Endothelial cell of umbilical vein (primary cell): Measurements from ENCODE around the gene MYZAP. TPM values are rescaled to one million over a fixed set of nuclear protein-coding genes. Genes with fewer than 3 reads are reported as not detected.

ENCODE experiments used
- BruUV-seq: library from RNA; stranded (reverse); fragments of 400-500 nt; replicated peaks from 2 replicates; lab custom pipeline; 2021; lab: Mats Ljungman, UMichigan
- CTCF ChIA-PET: fragments of 300-600, 350-600 bp; sonication (Branson Sonifier 250); formaldehyde crosslinking; loops from one replicate; lab custom pipeline; 2021; ENCODE audit warnings: antibody characterized with exemption, inconsistent platforms; lab: Charles Lee
- POLR2A ChIA-PET: fragments of 300-600, 350-600 bp; sonication (Branson Sonifier 250); formaldehyde crosslinking; loops from one replicate; lab custom pipeline; 2021; ENCODE audit warnings: antibody characterized with exemption, inconsistent platforms; lab: Charles Lee
- DNase-seq: peaks from one replicate; pipeline ENCODE4 v3.0.0-alpha.2; 2011; ENCODE audit warnings: low read depth, low spot score
- FAIRE-seq: peaks from 2 replicates; lab custom pipeline; 2011; peaks lifted over from hg19 to GRCh38; lab: Jason Lieb, UNC
- H2AFZ ChIP-seq: 2 replicates; pipeline ENCODE4 v1.6.0; 2012; ENCODE audit warnings: low read depth, low read length, control low read depth, inconsistent platforms
- H3K27ac ChIP-seq: 2 replicates; pipeline ENCODE4 v1.5.1; 2011; ENCODE audit warnings: low read depth, mild to moderate bottlenecking, control low read depth, low read length, moderate library complexity; ENCODE audit not compliant: insufficient read depth
- H3K27me3 ChIP-seq, 2 experiments: 2 replicates each; pipeline versions ENCODE4 v1.6.0 to v1.6.1; 2011; ENCODE audit warnings: low read length in 2 of 2, mixed read lengths in 1 of 2; ENCODE audit not compliant: control insufficient read depth in 2 of 2, insufficient read depth in 2 of 2
- H3K36me3 ChIP-seq, 2 experiments: 2 replicates in 1 of 2; 3 replicates in 1 of 2; pipeline ENCODE4 v1.5.1; 2011; ENCODE audit warnings: low read length in 2 of 2, mild to moderate bottlenecking in 1 of 2, moderate library complexity in 1 of 2; ENCODE audit not compliant: control insufficient read depth in 2 of 2, insufficient read depth in 2 of 2; ENCODE audit errors: extremely low read depth in 1 of 2
- H3K4me1 ChIP-seq: 3 replicates; pipeline ENCODE4 v1.5.1; 2011; ENCODE audit warnings: mild to moderate bottlenecking, low read length; ENCODE audit not compliant: control insufficient read depth, insufficient read depth; ENCODE audit errors: extremely low read depth
- H3K4me2 ChIP-seq: 2 replicates; pipeline ENCODE4 v1.6.1; 2011; ENCODE audit warnings: low read length, control low read depth, mixed read lengths; ENCODE audit not compliant: insufficient read depth
- H3K4me3 ChIP-seq, 3 experiments: fragments of 200-600 bp in 1 of 3; sonication (generic), shearing (Covaris generic) in 1 of 3; replicated peaks in 1 of 3; 2 replicates each; pipeline ENCODE4 v1.5.1; 2011 to 2016; ENCODE audit warnings: control low read depth in 3 of 3, low read length in 3 of 3, mild to moderate bottlenecking in 2 of 3, inconsistent platforms in 1 of 3, low read depth in 1 of 3, moderate library complexity in 1 of 3; ENCODE audit not compliant: insufficient read depth in 1 of 3
- H3K79me2 ChIP-seq: 2 replicates; pipeline ENCODE4 v1.6.0; 2012; ENCODE audit warnings: low read length, inconsistent platforms; ENCODE audit not compliant: control insufficient read depth, insufficient read depth
- H3K9ac ChIP-seq: replicated peaks from 2 replicates; pipeline ENCODE3; 2011; ENCODE audit warnings: low read length, control low read depth; ENCODE audit not compliant: insufficient read depth; ENCODE audit errors: extremely low read depth
- H3K9me1 ChIP-seq: replicated peaks from 3 replicates; pipeline ENCODE4 v1.6.0; 2011; ENCODE audit warnings: mild to moderate bottlenecking, low read length; ENCODE audit not compliant: control insufficient read depth, insufficient read depth; ENCODE audit errors: extremely low read depth
- H3K9me3 ChIP-seq: replicated peaks from 2 replicates; pipeline ENCODE4 v1.5.1; 2012; ENCODE audit warnings: low read length, inconsistent platforms; ENCODE audit not compliant: control insufficient read depth, insufficient read depth
- H4K20me1 ChIP-seq: replicated peaks from 2 replicates; pipeline ENCODE3; 2011; ENCODE audit warnings: mild to moderate bottlenecking, low read length; ENCODE audit not compliant: control insufficient read depth, insufficient read depth; ENCODE audit errors: extremely low read depth
- CTCF ChIP-seq, 2 donors: IDR thresholded peaks; 1 replicate in 1 of 2; 2 replicates in 1 of 2; pipeline ENCODE4 v1.5.1; 2011; ENCODE audit warnings: low read length in 2 of 2, mild to moderate bottlenecking in 2 of 2, moderate library complexity in 2 of 2, control low read depth in 1 of 2, inconsistent platforms in 1 of 2, low read depth in 1 of 2; ENCODE audit not compliant: insufficient read depth in 1 of 2; ENCODE audit errors: extremely low read depth in 1 of 2
- EZH2 ChIP-seq: IDR thresholded peaks from 2 replicates; pipeline ENCODE4 v1.6.1; 2012; ENCODE audit warnings: borderline replicate concordance, low read depth, mild to moderate bottlenecking, moderate library complexity, low read length, inconsistent platforms; ENCODE audit not compliant: severe bottlenecking
- FOS ChIP-seq: IDR thresholded peaks from 2 replicates; pipeline ENCODE4 v1.6.1; 2011; ENCODE audit warnings: mild to moderate bottlenecking, low read length, moderate library complexity, borderline replicate concordance; ENCODE audit not compliant: insufficient read depth
- GATA2 ChIP-seq: IDR thresholded peaks from 2 replicates; pipeline ENCODE4 v1.7.0; 2011; ENCODE audit warnings: low read depth, mild to moderate bottlenecking, moderate library complexity, mixed read lengths, low read length; ENCODE audit not compliant: insufficient read length, insufficient read depth
- JUN ChIP-seq: IDR thresholded peaks from 2 replicates; pipeline ENCODE4 v1.6.1; 2011; ENCODE audit warnings: borderline replicate concordance, low read depth; ENCODE audit not compliant: insufficient read length, insufficient read depth
- MAX ChIP-seq: IDR thresholded peaks from 2 replicates; pipeline ENCODE4 v1.6.1; 2011; ENCODE audit not compliant: insufficient read depth, insufficient read length
- MYC ChIP-seq: IDR thresholded peaks from one replicate; pipeline ENCODE4 v1.6.1; 2011; ENCODE audit warnings: mild to moderate bottlenecking, low read depth, low read length
- POLR2A ChIP-seq: IDR thresholded peaks from 2 replicates; pipeline ENCODE4 v1.6.1; 2012; ENCODE audit warnings: low read depth, mild to moderate bottlenecking, control low read depth, low read length
- POLR2AphosphoS5 ChIP-seq: IDR thresholded peaks from 2 replicates; pipeline ENCODE4 v1.6.1; 2012; ENCODE audit warnings: low read depth, mild to moderate bottlenecking, control low read depth, low read length, moderate library complexity; ENCODE audit not compliant: insufficient read depth
- dilution Hi-C: fragments of 300-500 bp; cut with MboI; formaldehyde crosslinking; loops from one replicate; pipeline ENCODE4 v1.15.0; 2019; ENCODE audit warnings: low sequenced_read_pairs; ENCODE audit not compliant: extremely low pct_ligation_motif_present
- intact Hi-C: fragments of 100-400 bp; cut with micrococcal nuclease; formaldehyde crosslinking; loops from one replicate; pipeline ENCODE4 v1.10.0; 2022
- polyA plus RNA-seq, 4 experiments: library from polyadenylated mRNA; depleted of rRNA in 3 of 4; stranded (reverse) in 3 of 4; unstranded in 1 of 4; fragments of >200 nt; gene quantifications; 2 replicates each; pipeline versions ENCODE4 v1.2.1 to v1.2.3, GENCODE V29; 2011 to 2012; ENCODE audit warnings: missing spikeins in 1 of 4
- total RNA-seq: library from RNA; stranded (reverse); gene quantifications from 2 replicates; pipeline ENCODE4 v1.2.3, GENCODE V29; 2021

The MYZAP gene
- total and polyA plus RNA-seq, 2 donors (not counting 3 experiments of a cell fraction or from before 2014, with no cell fraction given) = 6.3 to 8.1 TPM

GRCh38 chr15:57556040-57556439 is 35.7 kb upstream of the MYZAP start:
- no peaks in the 10 kb centered on the region for H3K9me1 ChIP-seq
- H2AFZ ChIP-seq = no peak overlapping the region
- FAIRE-seq (no peak), DNase-seq (no peak)
- H3K27ac ChIP-seq = peak overlapping the region; percentile 94
- no peak overlapping the region for H3K9ac ChIP-seq
- H3K4me1 ChIP-seq = peaks cover 54% of the 10 kb centered on the region
- no peaks in the 10 kb centered on the region for H3K9me3 ChIP-seq
- no peaks in the 10 kb centered on the region for H3K36me3 ChIP-seq
- H3K27me3 ChIP-seq = no peaks in the 10 kb centered on the region
- CTCF ChIA-PET = interaction anchor here (0.9 kb wide), 1 partner anchor 195 kb away, joined by 4 read pairs; no protein-coding TSS in a partner anchor
- intact Hi-C loops = no loop called here
- no peak overlapping the region for H3K4me3 ChIP-seq
- no peak overlapping the region for H3K4me2 ChIP-seq
- no peaks in the 10 kb centered on the region for H3K79me2 ChIP-seq
- no TSS peak for BruUV-seq
- TF ChIP-seq EZH2 = no peak
- TF ChIP-seq FOS = no peak
- no peak for TF ChIP-seq POLR2A
- no peak for TF ChIP-seq MAX
- TF ChIP-seq JUN = no peak
- no peak for TF ChIP-seq POLR2AphosphoS5
- TF ChIP-seq MYC = no peak
- TF ChIP-seq GATA2 = no peak
- no peak for TF ChIP-seq CTCF (IDR thresholded peaks at IDR 0.05; ENCODE audit: extremely low read depth in 1 of 2, insufficient read depth in 1 of 2, low read depth in 1 of 2, low read length in 2 of 2)
- dilution Hi-C loops = no loop called here
- no peaks in the 10 kb centered on the region for H4K20me1 ChIP-seq
- POLR2A ChIA-PET = no interaction called here
